GM23338 (cell line): ENCODE data around the gene CIAO2A.

Experiments
- CREB1 ChIP-seq: fragments of 250-450 bp; sonication (Bioruptor Pico); IDR thresholded peaks from 2 replicates; pipeline ENCODE4 v1.5.0; 2020; ENCODE audit warnings: low read depth, mild to moderate bottlenecking, moderate library complexity
- CTCF ChIP-seq, 2 experiments: fragments of 200-600 bp in 1 of 2; sonication (generic) in 1 of 2; conservative IDR thresholded peaks; 2 replicates each; pipeline versions ENCODE4 v1.5.1 to v1.6.1; 2016 to 2017; ENCODE audit warnings: antibody characterized with exemption in 2 of 2, low read depth in 2 of 2, mild to moderate bottlenecking in 2 of 2, moderate library complexity in 1 of 2
- ETS1 ChIP-seq: IDR thresholded peaks from 2 replicates; pipeline ENCODE4 v1.6.1; 2016; ENCODE audit warnings: antibody characterized with exemption
- EZH2 ChIP-seq: fragments of 200-600 bp; sonication (generic); IDR thresholded peaks from one replicate; pipeline ENCODE4 v1.8.0; 2017; ENCODE audit warnings: antibody characterized with exemption, mild to moderate bottlenecking, low read depth; ENCODE audit not compliant: unreplicated experiment
- EZH2phosphoT487 ChIP-seq: fragments of 200-600 bp; sonication (generic); IDR thresholded peaks from one replicate; pipeline ENCODE4 v1.8.1; 2018; ENCODE audit warnings: antibody characterized with exemption; ENCODE audit not compliant: unreplicated experiment
- JUNB ChIP-seq: IDR thresholded peaks from one replicate; pipeline ENCODE4 v1.6.1; 2016; ENCODE audit warnings: antibody characterized with exemption; ENCODE audit not compliant: unreplicated experiment
- NANOG ChIP-seq: IDR thresholded peaks from 2 replicates; pipeline ENCODE4 v1.6.1; 2016; ENCODE audit warnings: antibody characterized with exemption, borderline replicate concordance
- POLR2AphosphoS5 ChIP-seq: IDR thresholded peaks from 2 replicates; pipeline ENCODE4 v1.6.1; 2016; ENCODE audit warnings: antibody characterized with exemption, low read depth
- REST ChIP-seq: IDR thresholded peaks from one replicate; pipeline ENCODE4 v1.6.1; 2018; ENCODE audit warnings: antibody characterized with exemption; ENCODE audit not compliant: unreplicated experiment
- STAT1 ChIP-seq: IDR thresholded peaks from one replicate; pipeline ENCODE4 v1.6.1; 2016; ENCODE audit warnings: antibody characterized with exemption; ENCODE audit not compliant: unreplicated experiment
- ZNF331 ChIP-seq: fragments of 250-450 bp; sonication (Bioruptor Pico); IDR thresholded peaks from 2 replicates; pipeline ENCODE4 v1.5.0; 2020; ENCODE audit warnings: low read depth, mild to moderate bottlenecking, moderate library complexity
- ZNF462 ChIP-seq: fragments of 250-450 bp; sonication (Bioruptor Pico); IDR thresholded peaks from 2 replicates; pipeline ENCODE4 v1.5.0; 2020; ENCODE audit warnings: mild to moderate bottlenecking, moderate library complexity

GRCh38 chr15:64117759-64118487 lies 24.3 kb upstream of the CIAO2A start:
- TF ChIP-seq CTCF (conservative IDR thresholded peaks at IDR 0.05; ENCODE audit: low read depth in 2 of 2), result no peak
- no peak for TF ChIP-seq EZH2
- TF ChIP-seq ETS1, result no peak
- no peak for TF ChIP-seq REST
- no peak for TF ChIP-seq EZH2phosphoT487
- no peak for TF ChIP-seq POLR2AphosphoS5
- TF ChIP-seq CREB1 (CRISPR knock-in tag), result no peak
- TF ChIP-seq NANOG, result no peak
- TF ChIP-seq JUNB, result no peak
- TF ChIP-seq ZNF462 (CRISPR knock-in tag), result no peak
- TF ChIP-seq STAT1, result no peak
- no peak for TF ChIP-seq ZNF331
